ENCODE data around the gene ARNT2.

The ARNT2 gene

GRCh38 chr15:80441714-80442113, 37.5 kb downstream of the ARNT2 start:
- Histone ChIP-seq H3K27ac (ENCODE audit: low read length) (no peak overlapping the region), H3K27me3 (ENCODE audit: control insufficient read depth in 1 of 2, insufficient read depth in 2 of 2, low read length in 2 of 2) (peaks cover 0 to 2% of the 10 kb centered on the region in 2 donors), H3K9ac (ENCODE audit: low read length in 2 of 2) (no peak overlapping the region)

GRCh38 chr15:80442728-80443403, 38.7 kb downstream of the ARNT2 start:
- no peak overlapping the region for H3K9ac ChIP-seq (ENCODE audit: low read length in 2 of 2)
- peaks cover 0 to 2% of the 10 kb centered on the region in 2 donors for H3K27me3 ChIP-seq (ENCODE audit: control insufficient read depth in 1 of 2, insufficient read depth in 2 of 2, low read length in 2 of 2)
- H3K9me3 ChIP-seq (ENCODE audit: control insufficient read depth in 2 of 2, low read length in 2 of 2): no peaks in the 10 kb centered on the region
- no peaks in the 10 kb centered on the region for H3K4me1 ChIP-seq (ENCODE audit: control insufficient read depth, insufficient read depth, low read length)
- H3K36me3 ChIP-seq (ENCODE audit: control insufficient read depth in 2 of 2, insufficient read depth in 2 of 2, low read length in 2 of 2): no peaks in the 10 kb centered on the region
- no peak overlapping the region for H3K27ac ChIP-seq (ENCODE audit: low read length)
- no peak overlapping the region for H3K4me3 ChIP-seq (ENCODE audit: low read length in 2 of 2)

More at GRCh38 chr15:80441714-80442113, 37.5 kb downstream of the ARNT2 start:
- Histone ChIP-seq H3K4me1 (ENCODE audit: control insufficient read depth, insufficient read depth, low read length) (peaks cover 3% of the 10 kb centered on the region), H3K9me3 (ENCODE audit: control insufficient read depth in 2 of 2, low read length in 2 of 2) (no peaks in the 10 kb centered on the region), H3K4me3 (ENCODE audit: low read length in 2 of 2) (no peak overlapping the region), H3K36me3 (ENCODE audit: control insufficient read depth in 2 of 2, insufficient read depth in 2 of 2, low read length in 2 of 2) (no peaks in the 10 kb centered on the region)

- Histone ChIP-seq H3K4me1 (ENCODE audit: control insufficient read depth, insufficient read depth, low read length) (no peaks in the 10 kb centered on the region), H3K36me3 (ENCODE audit: control insufficient read depth in 2 of 2, insufficient read depth in 2 of 2, low read length in 2 of 2) (no peaks in the 10 kb centered on the region), H3K27ac (ENCODE audit: low read length) (no peak overlapping the region), H3K9me3 (ENCODE audit: control insufficient read depth in 2 of 2, low read length in 2 of 2) (no peaks in the 10 kb centered on the region), H3K9ac (ENCODE audit: low read length in 2 of 2) (no peak overlapping the region), H3K27me3 (ENCODE audit: control insufficient read depth in 1 of 2, insufficient read depth in 2 of 2, low read length in 2 of 2) (peaks cover 0 to 2% of the 10 kb centered on the region in 2 donors), H3K4me3 (ENCODE audit: low read length in 2 of 2) (no peak overlapping the region)
Measured at GRCh38 chr15:80444680-80445251, 40.6 kb downstream of the ARNT2 start.

- peaks cover 0 to 2% of the 10 kb centered on the region in 2 donors for H3K27me3 ChIP-seq (ENCODE audit: control insufficient read depth in 1 of 2, insufficient read depth in 2 of 2, low read length in 2 of 2)
- no peak overlapping the region for H3K9ac ChIP-seq (ENCODE audit: low read length in 2 of 2)
- H3K4me1 ChIP-seq (ENCODE audit: control insufficient read depth, insufficient read depth, low read length): no peaks in the 10 kb centered on the region
- no peak overlapping the region for H3K27ac ChIP-seq (ENCODE audit: low read length)
- no peaks in the 10 kb centered on the region for H3K9me3 ChIP-seq (ENCODE audit: control insufficient read depth in 2 of 2, low read length in 2 of 2)
- H3K4me3 ChIP-seq (ENCODE audit: low read length in 2 of 2): no peak overlapping the region
- no peaks in the 10 kb centered on the region for H3K36me3 ChIP-seq (ENCODE audit: control insufficient read depth in 2 of 2, insufficient read depth in 2 of 2, low read length in 2 of 2)
Measured at GRCh38 chr15:80445300-80446041, 41.3 kb downstream of the ARNT2 start.

GRCh38 chr15:80447077-80447476, 42.9 kb downstream of the ARNT2 start:
- H3K36me3 ChIP-seq (ENCODE audit: control insufficient read depth in 2 of 2, insufficient read depth in 2 of 2, low read length in 2 of 2): no peaks in the 10 kb centered on the region
- peaks cover 0 to 2% of the 10 kb centered on the region in 2 donors for H3K27me3 ChIP-seq (ENCODE audit: control insufficient read depth in 1 of 2, insufficient read depth in 2 of 2, low read length in 2 of 2)
- H3K27ac ChIP-seq (ENCODE audit: low read length): no peak overlapping the region
- H3K4me3 ChIP-seq (ENCODE audit: low read length in 2 of 2): no peak overlapping the region
- no peaks in the 10 kb centered on the region for H3K9me3 ChIP-seq (ENCODE audit: control insufficient read depth in 2 of 2, low read length in 2 of 2)
- no peak overlapping the region for H3K9ac ChIP-seq (ENCODE audit: low read length in 2 of 2)
- peaks cover 4% of the 10 kb centered on the region for H3K4me1 ChIP-seq (ENCODE audit: control insufficient read depth, insufficient read depth, low read length)

GRCh38 chr15:80449825-80450224, 45.6 kb downstream of the ARNT2 start:
- H3K4me3 ChIP-seq (ENCODE audit: low read length in 2 of 2): no peak overlapping the region
- H3K27ac ChIP-seq (ENCODE audit: low read length): no peak overlapping the region
- H3K4me1 ChIP-seq (ENCODE audit: control insufficient read depth, insufficient read depth, low read length): peaks cover 4% of the 10 kb centered on the region
- no peaks in the 10 kb centered on the region for H3K9me3 ChIP-seq (ENCODE audit: control insufficient read depth in 2 of 2, low read length in 2 of 2)
- no peaks in the 10 kb centered on the region for H3K36me3 ChIP-seq (ENCODE audit: control insufficient read depth in 2 of 2, insufficient read depth in 2 of 2, low read length in 2 of 2)
- no peak overlapping the region for H3K9ac ChIP-seq (ENCODE audit: low read length in 2 of 2)
- peaks cover 0 to 2% of the 10 kb centered on the region in 2 donors for H3K27me3 ChIP-seq (ENCODE audit: control insufficient read depth in 1 of 2, insufficient read depth in 2 of 2, low read length in 2 of 2)

- Histone ChIP-seq H3K9me3 (ENCODE audit: control insufficient read depth in 2 of 2, low read length in 2 of 2) (no peaks in the 10 kb centered on the region), H3K27ac (ENCODE audit: low read length) (no peak overlapping the region), H3K9ac (ENCODE audit: low read length in 2 of 2) (no peak overlapping the region), H3K4me3 (ENCODE audit: low read length in 2 of 2) (no peak overlapping the region), H3K36me3 (ENCODE audit: control insufficient read depth in 2 of 2, insufficient read depth in 2 of 2, low read length in 2 of 2) (no peaks in the 10 kb centered on the region), H3K4me1 (ENCODE audit: control insufficient read depth, insufficient read depth, low read length) (peaks cover 7% of the 10 kb centered on the region), H3K27me3 (ENCODE audit: control insufficient read depth in 1 of 2, insufficient read depth in 2 of 2, low read length in 2 of 2) (peaks cover 0 to 2% of the 10 kb centered on the region in 2 donors)
Measured at GRCh38 chr15:80450811-80451321, 46.7 kb downstream of the ARNT2 start.

- Histone ChIP-seq H3K27me3 (ENCODE audit: control insufficient read depth in 1 of 2, insufficient read depth in 2 of 2, low read length in 2 of 2) (peaks cover 0 to 2% of the 10 kb centered on the region in 2 donors), H3K4me1 (ENCODE audit: control insufficient read depth, insufficient read depth, low read length) (peaks cover 11% of the 10 kb centered on the region), H3K9me3 (ENCODE audit: control insufficient read depth in 2 of 2, low read length in 2 of 2) (no peaks in the 10 kb centered on the region), H3K9ac (ENCODE audit: low read length in 2 of 2) (no peak overlapping the region), H3K36me3 (ENCODE audit: control insufficient read depth in 2 of 2, insufficient read depth in 2 of 2, low read length in 2 of 2) (no peaks in the 10 kb centered on the region), H3K4me3 (ENCODE audit: low read length in 2 of 2) (no peak overlapping the region), H3K27ac (ENCODE audit: low read length) (no peak overlapping the region)
Measured at GRCh38 chr15:80452166-80452565, 48.0 kb downstream of the ARNT2 start.

GRCh38 chr15:80455051-80455648, 51.0 kb downstream of the ARNT2 start:
- Histone ChIP-seq H3K27ac (ENCODE audit: low read length) (no peak overlapping the region), H3K36me3 (ENCODE audit: control insufficient read depth in 2 of 2, insufficient read depth in 2 of 2, low read length in 2 of 2) (no peaks in the 10 kb centered on the region), H3K9ac (ENCODE audit: low read length in 2 of 2) (no peak overlapping the region), H3K27me3 (ENCODE audit: control insufficient read depth in 1 of 2, insufficient read depth in 2 of 2, low read length in 2 of 2) (peaks cover 0 to 2% of the 10 kb centered on the region in 2 donors), H3K9me3 (ENCODE audit: control insufficient read depth in 2 of 2, low read length in 2 of 2) (no peaks in the 10 kb centered on the region), H3K4me3 (ENCODE audit: low read length in 2 of 2) (no peak overlapping the region), H3K4me1 (ENCODE audit: control insufficient read depth, insufficient read depth, low read length) (peaks cover 11% of the 10 kb centered on the region)

- Histone ChIP-seq H3K4me1 (ENCODE audit: control insufficient read depth, insufficient read depth, low read length) (peaks cover 11% of the 10 kb centered on the region), H3K9me3 (ENCODE audit: control insufficient read depth in 2 of 2, low read length in 2 of 2) (no peaks in the 10 kb centered on the region), H3K4me3 (ENCODE audit: low read length in 2 of 2) (no peak overlapping the region), H3K27ac (ENCODE audit: low read length) (no peak overlapping the region), H3K27me3 (ENCODE audit: control insufficient read depth in 1 of 2, insufficient read depth in 2 of 2, low read length in 2 of 2) (peaks cover 0 to 2% of the 10 kb centered on the region in 2 donors), H3K36me3 (ENCODE audit: control insufficient read depth in 2 of 2, insufficient read depth in 2 of 2, low read length in 2 of 2) (no peaks in the 10 kb centered on the region), H3K9ac (ENCODE audit: low read length in 2 of 2) (no peak overlapping the region)
Measured at GRCh38 chr15:80455668-80456442, 51.7 kb downstream of the ARNT2 start.
